HUES6 (cell line): ENCODE results near the gene TCF20.

ENCODE experiments used
- H3K27ac ChIP-seq: 2 replicates; pipeline ENCODE4 v1.7.0; 2013; ENCODE audit warnings: low read depth, mild to moderate bottlenecking, low read length, inconsistent platforms
- H3K27me3 ChIP-seq: 2 replicates; pipeline ENCODE4 v1.6.1; 2013; ENCODE audit warnings: low read length; ENCODE audit not compliant: control insufficient read depth, insufficient read depth
- H3K36me3 ChIP-seq: 2 replicates; pipeline ENCODE4 v1.6.1; 2013; ENCODE audit warnings: low read length; ENCODE audit not compliant: control insufficient read depth, insufficient read depth
- H3K4me1 ChIP-seq: 2 replicates; pipeline ENCODE4 v1.6.1; 2013; ENCODE audit warnings: low read length; ENCODE audit not compliant: control insufficient read depth, insufficient read depth
- H3K4me3 ChIP-seq: 2 replicates; pipeline ENCODE4 v1.5.1; 2013; ENCODE audit warnings: low read depth, low read length
- H3K9ac ChIP-seq: one replicate; pipeline ENCODE4 v1.6.1; 2013; ENCODE audit warnings: mild to moderate bottlenecking, low read length
- H3K9me3 ChIP-seq: 2 replicates; pipeline ENCODE4 v1.6.1; 2013; ENCODE audit warnings: low read depth, low read length; ENCODE audit not compliant: control insufficient read depth, insufficient read depth

Gene TCF20

GRCh38 chr22:42256220-42256619 is 14.2 kb downstream of the TCF20 start:
- Histone ChIP-seq H3K36me3 (no peaks in the 10 kb centered on the region), H3K27me3 (peaks cover 21% of the 10 kb centered on the region; the same call in 1 of the 2 replicates), H3K4me1 (peaks cover 12% of the 10 kb centered on the region), H3K9ac (no peak overlapping the region), H3K9me3 (no peaks in the 10 kb centered on the region), H3K27ac (no peak overlapping the region), H3K4me3 (no peak overlapping the region)

GRCh38 chr22:42249831-42250230 is 20.6 kb downstream of the TCF20 start:
- Histone ChIP-seq H3K27ac (no peak overlapping the region), H3K9ac (no peak overlapping the region), H3K36me3 (peaks cover 4% of the 10 kb centered on the region; the same call in 1 of the 2 replicates), H3K4me3 (no peak overlapping the region), H3K4me1 (no peaks in the 10 kb centered on the region), H3K9me3 (no peaks in the 10 kb centered on the region), H3K27me3 (no peaks in the 10 kb centered on the region)

GRCh38 chr22:42248995-42249394 is 21.5 kb downstream of the TCF20 start:
- peaks cover 4% of the 10 kb centered on the region; the same call in 1 of the 2 replicates for H3K36me3 ChIP-seq
- H3K9ac ChIP-seq = no peak overlapping the region
- H3K9me3 ChIP-seq = no peaks in the 10 kb centered on the region
- H3K27me3 ChIP-seq = no peaks in the 10 kb centered on the region
- H3K27ac ChIP-seq = no peak overlapping the region
- H3K4me3 ChIP-seq = no peak overlapping the region
- no peaks in the 10 kb centered on the region for H3K4me1 ChIP-seq

- H3K9me3 ChIP-seq = no peaks in the 10 kb centered on the region
- no peaks in the 10 kb centered on the region for H3K27me3 ChIP-seq
- H3K4me1 ChIP-seq = no peaks in the 10 kb centered on the region
- H3K36me3 ChIP-seq = peaks cover 4% of the 10 kb centered on the region; the same call in 1 of the 2 replicates
- no peak overlapping the region for H3K9ac ChIP-seq
- H3K4me3 ChIP-seq = no peak overlapping the region
- no peak overlapping the region for H3K27ac ChIP-seq
Observed at GRCh38 chr22:42247596-42247995, 22.9 kb downstream of the TCF20 start.

- Histone ChIP-seq H3K36me3 (peaks cover 4% of the 10 kb centered on the region; the same call in 1 of the 2 replicates), H3K4me3 (no peak overlapping the region), H3K9ac (no peak overlapping the region), H3K4me1 (no peaks in the 10 kb centered on the region), H3K9me3 (no peaks in the 10 kb centered on the region), H3K27ac (no peak overlapping the region), H3K27me3 (no peaks in the 10 kb centered on the region)
Observed at GRCh38 chr22:42243802-42244060, 26.7 kb downstream of the TCF20 start.

GRCh38 chr22:42236848-42237247 is 33.6 kb downstream of the TCF20 start:
- no peak overlapping the region for H3K27ac ChIP-seq
- no peaks in the 10 kb centered on the region for H3K27me3 ChIP-seq
- H3K36me3 ChIP-seq = peaks cover 4% of the 10 kb centered on the region; the same call in 1 of the 2 replicates
- peaks cover 16% of the 10 kb centered on the region; the same call in 1 of the 2 replicates for H3K9me3 ChIP-seq
- H3K4me3 ChIP-seq = no peak overlapping the region
- H3K4me1 ChIP-seq = 0 out of 2 replicates have a peak, but pooled peaks cover 5% of the 10 kb centered on the region
- H3K9ac ChIP-seq = no peak overlapping the region

- Histone ChIP-seq H3K4me1 (0 out of 2 replicates have a peak, but pooled peaks cover 5% of the 10 kb centered on the region), H3K27ac (no peak overlapping the region), H3K27me3 (no peaks in the 10 kb centered on the region), H3K9me3 (peaks cover 16% of the 10 kb centered on the region; the same call in 1 of the 2 replicates), H3K4me3 (no peak overlapping the region), H3K9ac (no peak overlapping the region), H3K36me3 (peaks cover 4% of the 10 kb centered on the region; the same call in 1 of the 2 replicates)
Observed at GRCh38 chr22:42236268-42236667, 34.2 kb downstream of the TCF20 start.

- peaks cover 4% of the 10 kb centered on the region; the same call in 1 of the 2 replicates for H3K36me3 ChIP-seq
- peaks cover 16% of the 10 kb centered on the region; the same call in 1 of the 2 replicates for H3K9me3 ChIP-seq
- H3K9ac ChIP-seq = no peak overlapping the region
- H3K27ac ChIP-seq = no peak overlapping the region
- H3K27me3 ChIP-seq = no peaks in the 10 kb centered on the region
- peaks cover 5% of the 10 kb centered on the region; the same call in 1 of the 2 replicates for H3K4me1 ChIP-seq
- H3K4me3 ChIP-seq = no peak overlapping the region
Observed at GRCh38 chr22:42233879-42234278, 36.6 kb downstream of the TCF20 start.

- Histone ChIP-seq H3K9me3 (no peaks in the 10 kb centered on the region), H3K4me3 (no peak overlapping the region), H3K4me1 (peaks cover 10% of the 10 kb centered on the region; the same call in 1 of the 2 replicates), H3K27me3 (no peaks in the 10 kb centered on the region), H3K36me3 (no peaks in the 10 kb centered on the region; the same call in 1 of the 2 replicates), H3K27ac (no peak overlapping the region), H3K9ac (no peak overlapping the region)
Observed at GRCh38 chr22:42231929-42232328, 38.5 kb downstream of the TCF20 start.

- Histone ChIP-seq H3K27ac (no peak overlapping the region), H3K9me3 (no peaks in the 10 kb centered on the region), H3K4me1 (peaks cover 6% of the 10 kb centered on the region; the same call in 1 of the 2 replicates), H3K27me3 (no peaks in the 10 kb centered on the region), H3K9ac (no peak overlapping the region), H3K36me3 (no peaks in the 10 kb centered on the region; the same call in 1 of the 2 replicates), H3K4me3 (no peak overlapping the region)
Observed at GRCh38 chr22:42229455-42230149, 40.9 kb downstream of the TCF20 start.

- Histone ChIP-seq H3K27ac (no peak overlapping the region), H3K4me1 (peaks cover 6% of the 10 kb centered on the region; the same call in 1 of the 2 replicates), H3K9ac (no peak overlapping the region), H3K36me3 (no peaks in the 10 kb centered on the region; the same call in 1 of the 2 replicates), H3K27me3 (no peaks in the 10 kb centered on the region), H3K9me3 (no peaks in the 10 kb centered on the region), H3K4me3 (no peak overlapping the region)
Observed at GRCh38 chr22:42228483-42228882, 42.0 kb downstream of the TCF20 start.
